A673 (cell line): Measurements from ENCODE around the gene GABRB1. TPM values are rescaled to one million over a fixed set of nuclear protein-coding genes. Genes with fewer than 3 reads are reported as not detected.

ENCODE experiments used
- BruUV-seq: library from RNA; stranded (reverse); fragments of 400-500 nt; replicated peaks from 2 replicates; lab custom pipeline; 2021; lab: Mats Ljungman, UMichigan
- CTCF ChIA-PET: fragments of 300-600 bp; sonication (Branson Sonifier 250); formaldehyde crosslinking; loops from one replicate; lab custom pipeline; 2022; ENCODE audit warnings: antibody characterized with exemption; lab: Charles Lee
- POLR2A ChIA-PET: fragments of 300-600 bp; sonication (Branson Sonifier 250); formaldehyde crosslinking; loops from one replicate; lab custom pipeline; 2022; ENCODE audit warnings: antibody characterized with exemption; ENCODE audit not compliant: low non-redundant PET; lab: Charles Lee
- DNase-seq: peaks from one replicate; pipeline ENCODE4 v3.0.0-alpha.2; 2015; ENCODE audit warnings: low spot score
- H3K27ac ChIP-seq: fragments of 200-600 bp; sonication (generic); 2 replicates; pipeline ENCODE4 v1.5.1; 2016; ENCODE audit warnings: mixed run types, low read depth, mild to moderate bottlenecking, mixed read lengths, antibody characterized with exemption, low read length; ENCODE audit not compliant: poor library complexity, severe bottlenecking
- H3K27me3 ChIP-seq: fragments of 200-600 bp; sonication (generic); replicated peaks from 2 replicates; pipeline ENCODE4 v1.6.1; 2017; ENCODE audit warnings: mixed run types, low read depth, mild to moderate bottlenecking, mixed read lengths, antibody characterized with exemption, low read length; ENCODE audit not compliant: insufficient read depth, poor library complexity
- H3K36me3 ChIP-seq: fragments of 200-600 bp; sonication (generic); 2 replicates; pipeline ENCODE4 v1.6.1; 2016; ENCODE audit warnings: mixed run types, mild to moderate bottlenecking, mixed read lengths, antibody characterized with exemption, low read length; ENCODE audit not compliant: insufficient read depth, poor library complexity, severe bottlenecking
- H3K4me1 ChIP-seq: fragments of 200-600 bp; sonication (generic); 2 replicates; pipeline ENCODE4 v1.6.1; 2017; ENCODE audit warnings: mixed run types, mild to moderate bottlenecking, mixed read lengths, antibody characterized with exemption, low read length; ENCODE audit not compliant: insufficient read depth, poor library complexity, severe bottlenecking
- H3K4me3 ChIP-seq: fragments of 200-600 bp; sonication (generic); 2 replicates; pipeline ENCODE4 v1.5.1; 2016; ENCODE audit warnings: low read depth, mixed run types, mild to moderate bottlenecking, mixed read lengths, low read length; ENCODE audit not compliant: poor library complexity, severe bottlenecking
- H3K9me3 ChIP-seq: fragments of 200-600 bp; sonication (generic); 2 replicates; pipeline ENCODE4 v1.6.1; 2016; ENCODE audit warnings: mixed run types, low read depth, mild to moderate bottlenecking, mixed read lengths, antibody characterized with exemption, low read length; ENCODE audit not compliant: poor library complexity, severe bottlenecking
- EZH2 ChIP-seq: fragments of 200-600 bp; sonication (generic); IDR thresholded peaks from 2 replicates; pipeline ENCODE4 v1.6.1; 2017; ENCODE audit warnings: borderline replicate concordance, low read depth, mild to moderate bottlenecking, mixed read lengths, antibody characterized with exemption, low read length; ENCODE audit not compliant: poor library complexity, severe bottlenecking
- intact Hi-C: fragments of 100-400 bp; cut with micrococcal nuclease; formaldehyde crosslinking; loops from one replicate; pipeline ENCODE4 v1.10.0; 2022; ENCODE audit not compliant: unreplicated experiment
- total RNA-seq: library from RNA; stranded (reverse); gene quantifications from 2 replicates; pipeline ENCODE4 v1.2.3, GENCODE V29; 2021
- TF ChIP-seq, protein P1 (sequence below): fragments of 300-800, 200-600 bp; sonication (generic); conservative IDR thresholded peaks from 2 replicates; pipeline ENCODE4 v1.5.1; 2017; ENCODE audit warnings: low read depth, mild to moderate bottlenecking, antibody characterized with exemption, low read length, moderate library complexity, mixed read lengths

GABRB1 gene
- total RNA-seq, 1 experiment from 2014 or later: 1.0 TPM

GRCh38 chr4:47120783-47121182 is 89.4 kb downstream of the GABRB1 start:
- Histone ChIP-seq H3K36me3 (no peaks in the 10 kb centered on the region), H3K27ac (no peak overlapping the region), H3K4me1 (peaks cover 11% of the 10 kb centered on the region), H3K9me3 (no peaks in the 10 kb centered on the region), H3K27me3 (no peaks in the 10 kb centered on the region), H3K4me3 (no peak overlapping the region)
- no peak for DNase-seq
- no TSS peak for BruUV-seq
- intact Hi-C loops: loop anchor here (5.0 kb wide), 4 partner anchors 88 to 278 kb away; partner anchors contain the start of gene GABRB1
- ChIA-PET CTCF (no interaction called here), POLR2A (no interaction called here)
- TF ChIP-seq, protein P1, sequence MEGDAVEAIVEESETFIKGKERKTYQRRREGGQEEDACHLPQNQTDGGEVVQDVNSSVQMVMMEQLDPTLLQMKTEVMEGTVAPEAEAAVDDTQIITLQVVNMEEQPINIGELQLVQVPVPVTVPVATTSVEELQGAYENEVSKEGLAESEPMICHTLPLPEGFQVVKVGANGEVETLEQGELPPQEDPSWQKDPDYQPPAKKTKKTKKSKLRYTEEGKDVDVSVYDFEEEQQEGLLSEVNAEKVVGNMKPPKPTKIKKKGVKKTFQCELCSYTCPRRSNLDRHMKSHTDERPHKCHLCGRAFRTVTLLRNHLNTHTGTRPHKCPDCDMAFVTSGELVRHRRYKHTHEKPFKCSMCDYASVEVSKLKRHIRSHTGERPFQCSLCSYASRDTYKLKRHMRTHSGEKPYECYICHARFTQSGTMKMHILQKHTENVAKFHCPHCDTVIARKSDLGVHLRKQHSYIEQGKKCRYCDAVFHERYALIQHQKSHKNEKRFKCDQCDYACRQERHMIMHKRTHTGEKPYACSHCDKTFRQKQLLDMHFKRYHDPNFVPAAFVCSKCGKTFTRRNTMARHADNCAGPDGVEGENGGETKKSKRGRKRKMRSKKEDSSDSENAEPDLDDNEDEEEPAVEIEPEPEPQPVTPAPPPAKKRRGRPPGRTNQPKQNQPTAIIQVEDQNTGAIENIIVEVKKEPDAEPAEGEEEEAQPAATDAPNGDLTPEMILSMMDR: no peak
- no peak for TF ChIP-seq EZH2

GRCh38 chr4:47122592-47123291 is 91.4 kb downstream of the GABRB1 start:
- BruUV-seq: no TSS peak
- H3K36me3 ChIP-seq: no peaks in the 10 kb centered on the region
- H3K27ac ChIP-seq: no peak overlapping the region
- H3K4me1 ChIP-seq: peaks cover 8% of the 10 kb centered on the region
- no peaks in the 10 kb centered on the region for H3K9me3 ChIP-seq
- peak; percentile 88 for DNase-seq
- intact Hi-C loops: loop anchor here (5.0 kb wide), 4 partner anchors 90 to 280 kb away; partner anchors contain the start of gene GABRB1
- ChIA-PET CTCF (interaction anchor here (0.5 to 1.1 kb wide), 7 partner anchors 188 to 811 kb away, joined by 3 to 7 read pairs (median 3); no protein-coding TSS in a partner anchor), POLR2A (no interaction called here)
- TF ChIP-seq, protein P1: peak; percentile 87
- no peak for TF ChIP-seq EZH2
- H3K4me3 ChIP-seq: no peak overlapping the region
- no peaks in the 10 kb centered on the region for H3K27me3 ChIP-seq

GRCh38 chr4:47128991-47129390 is 97.6 kb downstream of the GABRB1 start:
- Histone ChIP-seq H3K4me3 (no peak overlapping the region), H3K4me1 (peaks cover 4% of the 10 kb centered on the region), H3K27me3 (peaks cover 9% of the 10 kb centered on the region), H3K27ac (no peak overlapping the region), H3K36me3 (no peaks in the 10 kb centered on the region), H3K9me3 (no peaks in the 10 kb centered on the region)
- intact Hi-C loops: no loop called here
- DNase-seq: no peak
- BruUV-seq: no TSS peak
- CTCF ChIA-PET: no interaction called here
- TF ChIP-seq, protein P1: no peak
- no peak for TF ChIP-seq EZH2
- POLR2A ChIA-PET: no interaction called here
